GM12872 (cell line): ENCODE data around the gene CACHD1.

Source experiments
- TF ChIP-seq, protein P1 (sequence below): IDR thresholded peaks from 3 replicates; pipeline ENCODE4 v1.5.1; 2011; ENCODE audit warnings: low read depth, mild to moderate bottlenecking, low read length, moderate library complexity; ENCODE audit not compliant: insufficient read depth

Gene CACHD1

DNA sequence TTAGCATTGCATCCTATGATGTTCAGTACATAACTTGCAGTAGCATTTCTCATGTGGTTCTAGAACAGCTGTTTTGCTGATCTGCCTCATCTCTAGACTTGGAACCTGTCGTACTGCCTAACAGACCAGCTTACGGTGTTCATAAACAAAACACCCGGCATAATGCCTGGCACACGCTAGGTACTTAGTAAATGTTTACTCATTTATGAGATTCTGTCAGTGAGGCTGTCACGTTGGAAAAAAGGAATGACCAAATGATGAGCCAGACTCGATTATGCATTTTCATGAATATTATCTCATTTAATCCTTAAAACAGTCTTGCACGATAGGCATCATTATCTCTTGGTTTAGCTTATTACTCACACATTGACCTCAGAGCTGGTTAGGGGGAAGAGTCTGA is 46.4 kb downstream of the CACHD1 start:
- TF ChIP-seq, protein P1, sequence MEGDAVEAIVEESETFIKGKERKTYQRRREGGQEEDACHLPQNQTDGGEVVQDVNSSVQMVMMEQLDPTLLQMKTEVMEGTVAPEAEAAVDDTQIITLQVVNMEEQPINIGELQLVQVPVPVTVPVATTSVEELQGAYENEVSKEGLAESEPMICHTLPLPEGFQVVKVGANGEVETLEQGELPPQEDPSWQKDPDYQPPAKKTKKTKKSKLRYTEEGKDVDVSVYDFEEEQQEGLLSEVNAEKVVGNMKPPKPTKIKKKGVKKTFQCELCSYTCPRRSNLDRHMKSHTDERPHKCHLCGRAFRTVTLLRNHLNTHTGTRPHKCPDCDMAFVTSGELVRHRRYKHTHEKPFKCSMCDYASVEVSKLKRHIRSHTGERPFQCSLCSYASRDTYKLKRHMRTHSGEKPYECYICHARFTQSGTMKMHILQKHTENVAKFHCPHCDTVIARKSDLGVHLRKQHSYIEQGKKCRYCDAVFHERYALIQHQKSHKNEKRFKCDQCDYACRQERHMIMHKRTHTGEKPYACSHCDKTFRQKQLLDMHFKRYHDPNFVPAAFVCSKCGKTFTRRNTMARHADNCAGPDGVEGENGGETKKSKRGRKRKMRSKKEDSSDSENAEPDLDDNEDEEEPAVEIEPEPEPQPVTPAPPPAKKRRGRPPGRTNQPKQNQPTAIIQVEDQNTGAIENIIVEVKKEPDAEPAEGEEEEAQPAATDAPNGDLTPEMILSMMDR, result no peak

DNA sequence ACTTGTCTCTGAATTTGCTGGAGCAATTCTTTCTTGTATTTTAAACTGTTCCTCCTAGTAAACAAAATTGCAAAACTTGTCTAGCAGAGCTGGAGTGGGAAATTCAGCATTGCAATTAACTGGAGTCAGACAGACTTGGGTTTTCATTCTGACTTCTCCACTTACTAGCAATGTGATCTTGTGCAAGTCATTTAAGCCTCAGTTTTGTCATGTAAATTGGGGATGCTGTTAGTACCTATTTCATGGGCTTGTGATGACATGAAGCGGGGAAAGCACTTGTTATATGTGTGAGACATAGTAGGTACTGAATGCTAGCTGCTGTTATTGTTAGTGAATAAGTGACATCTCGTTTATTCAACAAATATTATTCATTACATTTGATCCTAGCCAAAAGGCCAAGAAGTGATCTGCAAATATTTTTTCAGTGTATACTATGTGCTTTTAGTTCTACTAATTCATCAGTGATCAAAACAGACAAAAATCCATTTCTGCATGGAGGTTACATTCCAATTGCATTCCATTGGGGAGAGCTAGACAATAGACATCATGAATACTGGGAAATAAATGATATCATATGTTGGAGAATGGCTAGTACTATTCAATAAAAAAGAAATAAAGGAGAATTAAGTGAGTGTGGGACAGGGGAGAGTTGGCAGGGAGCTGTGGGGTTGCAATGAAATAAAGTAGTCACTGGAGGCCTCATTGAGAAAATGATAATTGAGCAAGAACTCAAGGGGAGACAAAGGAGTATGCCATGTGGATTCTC is 47.1 kb downstream of the CACHD1 start:
- TF ChIP-seq, protein P1, result no peak

DNA sequence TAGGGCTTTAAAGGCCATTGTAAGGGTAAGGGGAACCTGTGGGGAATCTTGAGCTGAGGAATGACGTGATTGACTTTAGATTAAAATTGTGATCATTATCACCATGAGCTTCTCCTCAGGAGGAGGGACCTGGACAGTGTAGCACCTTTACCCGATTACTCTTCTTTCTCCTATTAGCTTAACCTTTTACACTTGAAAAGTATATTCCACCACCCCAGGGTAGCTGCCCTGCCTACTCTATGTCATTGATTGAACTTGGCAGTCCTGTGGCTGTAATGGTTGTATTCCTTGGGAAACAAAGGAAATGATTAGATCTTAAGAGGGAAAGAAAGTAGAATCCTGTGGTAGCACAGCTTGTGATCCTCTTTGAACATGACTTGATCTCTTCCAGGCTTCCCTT is 47.7 kb downstream of the CACHD1 start:
- TF ChIP-seq, protein P1, result no peak

DNA sequence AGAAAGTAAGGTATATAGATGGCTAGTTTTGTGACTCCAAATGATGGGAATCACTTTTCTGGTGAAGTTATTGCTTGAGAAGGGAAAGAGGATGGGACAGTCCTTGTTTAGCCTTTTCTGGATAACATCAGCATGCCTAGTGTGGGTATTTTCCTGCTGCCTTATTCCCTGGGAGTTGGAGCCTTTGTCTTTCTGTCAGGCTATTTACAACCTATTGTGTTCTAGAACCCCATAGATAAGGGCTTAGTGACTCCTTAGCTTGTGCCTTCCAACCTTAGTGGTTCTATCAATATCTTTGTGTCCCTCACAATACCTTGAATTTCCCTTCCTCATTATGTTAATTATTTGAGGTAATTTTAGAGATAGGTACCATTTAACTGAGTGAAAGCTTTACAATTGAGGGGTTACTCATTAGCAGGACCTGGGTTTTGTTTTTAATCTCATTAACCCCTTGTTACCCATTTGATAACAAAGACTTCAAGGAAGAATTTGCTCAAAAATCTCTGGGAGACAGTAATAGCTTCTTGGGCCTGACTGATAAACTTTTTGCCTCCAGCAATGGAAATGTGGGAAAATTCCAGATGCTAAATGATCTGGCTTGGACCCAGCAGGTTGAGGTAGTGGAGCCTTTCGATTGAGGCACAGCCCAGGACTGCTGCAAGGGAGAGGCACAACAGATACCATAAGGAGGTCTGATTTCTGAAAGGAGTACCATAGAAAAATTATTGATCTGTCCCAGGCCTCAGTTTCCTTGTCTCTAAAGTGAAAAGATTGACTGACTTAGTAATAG is 49.0 kb downstream of the CACHD1 start:
- TF ChIP-seq, protein P1, result no peak

DNA sequence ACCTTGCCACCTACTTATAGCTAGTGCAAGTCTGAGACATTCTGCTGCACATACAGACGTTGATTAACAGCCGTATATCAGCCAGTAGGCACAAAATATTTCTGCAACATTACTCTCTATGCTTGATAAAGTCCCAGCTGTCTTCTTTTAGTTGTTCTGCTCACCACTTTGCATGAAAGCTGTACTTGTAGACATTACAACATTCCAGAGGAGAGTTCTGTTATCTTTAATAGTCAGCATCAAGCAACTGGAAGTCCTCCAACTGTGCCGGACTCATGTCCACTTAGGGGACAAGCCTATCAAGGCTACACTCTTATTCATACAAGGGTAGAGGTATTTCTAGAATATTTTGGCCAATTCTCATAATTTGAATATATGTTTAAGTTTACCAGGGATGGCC is 50.0 kb downstream of the CACHD1 start:
- TF ChIP-seq, protein P1, result no peak

DNA sequence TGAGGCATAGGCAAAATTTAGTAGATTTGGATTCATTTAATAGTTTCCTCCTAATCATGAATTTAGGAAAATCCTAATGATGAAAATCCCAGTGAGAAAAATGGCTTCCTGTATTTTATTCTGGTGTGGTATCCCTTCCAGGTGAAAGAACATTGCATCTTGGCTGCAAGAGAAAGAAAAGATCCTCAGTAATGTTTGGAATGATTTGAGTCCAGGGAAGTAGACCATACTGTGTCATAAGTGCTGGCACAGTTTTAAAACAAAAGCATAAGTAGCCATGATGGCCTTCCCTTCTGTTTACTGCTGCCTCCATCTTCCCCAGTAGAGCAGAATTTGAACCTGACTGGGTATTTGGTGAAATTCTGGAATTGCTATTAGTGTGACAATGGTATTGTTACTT is 52.8 kb downstream of the CACHD1 start:
- TF ChIP-seq, protein P1, result no peak

DNA sequence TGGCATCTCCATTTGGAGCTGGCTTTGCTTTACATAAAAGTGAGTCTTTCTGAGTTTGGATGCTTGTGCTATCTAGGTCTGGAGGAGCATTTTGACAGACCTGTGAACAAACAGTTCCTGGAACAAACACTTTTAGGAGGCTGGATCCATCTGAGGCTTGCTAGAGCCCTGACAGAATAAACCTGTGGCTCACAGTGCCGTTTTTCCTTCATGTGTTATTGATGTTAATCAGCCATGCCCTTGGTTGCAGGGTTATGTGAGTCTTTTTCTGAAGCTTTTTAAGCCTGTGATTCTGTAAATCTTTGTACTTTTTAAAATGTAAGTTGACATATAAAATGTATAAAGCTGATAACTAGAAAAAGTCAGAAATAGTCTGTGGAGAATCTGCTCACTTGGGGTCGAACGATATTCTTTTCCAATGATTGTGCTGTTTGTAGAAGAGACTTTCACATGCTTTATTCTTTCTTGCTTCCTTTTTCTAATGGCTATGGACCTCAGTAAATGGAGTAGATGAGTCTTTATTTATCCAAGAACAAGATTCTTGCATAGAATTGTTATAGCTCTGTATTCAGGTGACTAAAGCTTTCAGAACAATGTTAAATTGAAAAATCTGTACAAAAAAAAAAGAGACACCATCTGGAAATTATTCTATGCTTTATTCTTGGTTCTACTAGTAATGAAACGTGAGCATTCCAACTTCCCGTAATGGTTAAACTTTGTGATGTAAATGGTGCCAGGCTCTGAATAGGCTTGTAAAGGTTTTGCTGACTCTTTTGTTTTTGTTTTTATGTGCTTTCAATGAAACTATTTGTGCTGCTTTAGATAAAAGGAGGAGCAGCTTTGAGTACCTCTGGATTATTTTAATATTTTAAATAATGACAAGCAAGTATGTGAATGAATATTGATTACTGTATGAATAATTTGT is 53.7 kb downstream of the CACHD1 start:
- TF ChIP-seq, protein P1, result no peak
